Progenitor cell of endocrine pancreas (in vitro differentiated cells): ENCODE data around the gene FYN. TPM values are rescaled to one million over a fixed set of nuclear protein-coding genes. Genes with fewer than 3 reads are reported as not detected.

Source experiments
- DNase-seq: peaks from one replicate; pipeline ENCODE4 v3.0.0; 2021; ENCODE audit warnings: low spot score; ENCODE audit not compliant: unreplicated experiment
- H3K27ac Mint-ChIP-seq: 2 replicates; pipeline ENCODE4 v1.8.0; 2021; ENCODE audit warnings: mild to moderate bottlenecking, moderate library complexity, mixed read lengths
- H3K27me3 Mint-ChIP-seq: 2 replicates; pipeline ENCODE4 v1.8.0; 2021; ENCODE audit warnings: mixed read lengths
- H3K36me3 Mint-ChIP-seq: 2 replicates; pipeline ENCODE4 v1.8.0; 2022; ENCODE audit warnings: mixed read lengths; ENCODE audit not compliant: insufficient read depth
- H3K4me1 Mint-ChIP-seq: 2 replicates; pipeline ENCODE4 v1.8.0; 2021; ENCODE audit warnings: low read depth, mixed read lengths
- H3K4me3 Mint-ChIP-seq: 2 replicates; pipeline ENCODE4 v1.8.0; 2021; ENCODE audit warnings: low read depth, mild to moderate bottlenecking, moderate library complexity, mixed read lengths
- H3K9me3 Mint-ChIP-seq: 2 replicates; pipeline ENCODE4 v1.8.0; 2021; ENCODE audit warnings: low read depth, mixed read lengths
- total RNA-seq: library from RNA; stranded (reverse); gene quantifications from 2 replicates; pipeline ENCODE4 v1.2.1, GENCODE V29; 2021
- TF ChIP-seq, protein P1 (sequence below): fragments of 200-600 bp; sonication (generic); IDR thresholded peaks from one replicate; pipeline ENCODE4 v1.5.0; 2021; ENCODE audit warnings: antibody characterized with exemption, mild to moderate bottlenecking; ENCODE audit not compliant: unreplicated experiment

Gene FYN
- total RNA-seq, 1 donor from 2014 or later: 169 TPM

- no peak overlapping the region for H3K4me3 Mint-ChIP-seq
Measured at GRCh38 chr6:111852725-111853124, 20.5 kb downstream of the FYN start.

GRCh38 chr6:111850295-111850937 lies 22.8 kb downstream of the FYN start:
- H3K36me3 Mint-ChIP-seq: peaks cover 3% of the 10 kb centered on the region
- no peaks in the 10 kb centered on the region for H3K9me3 Mint-ChIP-seq
- no peak for DNase-seq
- peaks cover 43% of the 10 kb centered on the region for H3K4me1 Mint-ChIP-seq
- TF ChIP-seq, protein P1, sequence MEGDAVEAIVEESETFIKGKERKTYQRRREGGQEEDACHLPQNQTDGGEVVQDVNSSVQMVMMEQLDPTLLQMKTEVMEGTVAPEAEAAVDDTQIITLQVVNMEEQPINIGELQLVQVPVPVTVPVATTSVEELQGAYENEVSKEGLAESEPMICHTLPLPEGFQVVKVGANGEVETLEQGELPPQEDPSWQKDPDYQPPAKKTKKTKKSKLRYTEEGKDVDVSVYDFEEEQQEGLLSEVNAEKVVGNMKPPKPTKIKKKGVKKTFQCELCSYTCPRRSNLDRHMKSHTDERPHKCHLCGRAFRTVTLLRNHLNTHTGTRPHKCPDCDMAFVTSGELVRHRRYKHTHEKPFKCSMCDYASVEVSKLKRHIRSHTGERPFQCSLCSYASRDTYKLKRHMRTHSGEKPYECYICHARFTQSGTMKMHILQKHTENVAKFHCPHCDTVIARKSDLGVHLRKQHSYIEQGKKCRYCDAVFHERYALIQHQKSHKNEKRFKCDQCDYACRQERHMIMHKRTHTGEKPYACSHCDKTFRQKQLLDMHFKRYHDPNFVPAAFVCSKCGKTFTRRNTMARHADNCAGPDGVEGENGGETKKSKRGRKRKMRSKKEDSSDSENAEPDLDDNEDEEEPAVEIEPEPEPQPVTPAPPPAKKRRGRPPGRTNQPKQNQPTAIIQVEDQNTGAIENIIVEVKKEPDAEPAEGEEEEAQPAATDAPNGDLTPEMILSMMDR: no peak
- H3K4me3 Mint-ChIP-seq: no peak overlapping the region
- H3K27ac Mint-ChIP-seq: no peak overlapping the region
- H3K27me3 Mint-ChIP-seq: no peaks in the 10 kb centered on the region

More at GRCh38 chr6:111852725-111853124, 20.5 kb downstream of the FYN start:
- Mint-ChIP-seq H3K36me3 (no peaks in the 10 kb centered on the region), H3K27ac (no peak overlapping the region), H3K27me3 (no peaks in the 10 kb centered on the region), H3K9me3 (no peaks in the 10 kb centered on the region), H3K4me1 (peaks cover 32% of the 10 kb centered on the region)
- no peak for DNase-seq
- TF ChIP-seq, protein P1: no peak

GRCh38 chr6:111849298-111849697 lies 24.0 kb downstream of the FYN start:
- H3K27me3 Mint-ChIP-seq: no peaks in the 10 kb centered on the region
- H3K27ac Mint-ChIP-seq: no peak overlapping the region
- H3K36me3 Mint-ChIP-seq: peaks cover 3% of the 10 kb centered on the region
- TF ChIP-seq, protein P1: no peak
- H3K9me3 Mint-ChIP-seq: no peaks in the 10 kb centered on the region
- DNase-seq: no peak
- H3K4me1 Mint-ChIP-seq: peaks cover 51% of the 10 kb centered on the region
- H3K4me3 Mint-ChIP-seq: no peak overlapping the region

DNA sequence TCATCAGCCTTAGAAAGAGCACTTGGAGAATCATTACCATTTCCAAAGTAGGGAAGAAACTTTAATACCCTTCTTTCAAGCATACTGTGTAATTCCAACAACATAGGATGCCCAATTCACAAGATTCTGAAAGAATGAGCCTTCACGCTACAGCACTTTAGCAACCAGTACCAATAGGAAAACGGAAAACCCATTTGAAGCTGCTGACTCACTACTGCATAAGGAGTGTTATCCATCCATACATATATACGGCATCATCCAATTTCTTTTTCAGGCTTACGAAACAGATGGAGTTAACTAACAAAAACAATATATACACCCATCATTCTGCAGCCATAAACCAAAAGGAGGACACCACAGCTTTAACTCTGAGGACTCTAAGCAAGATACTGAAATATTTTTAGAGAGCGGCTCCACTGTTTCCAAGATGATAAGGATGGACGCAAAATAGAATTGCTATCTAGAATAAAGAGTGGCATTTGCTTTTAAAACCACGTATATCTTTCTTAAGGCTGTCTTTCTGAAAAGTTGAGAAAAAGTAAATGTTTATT lies 24.9 kb downstream of the FYN start:
- peaks cover 3% of the 10 kb centered on the region for H3K36me3 Mint-ChIP-seq
- no peak for DNase-seq
- peaks cover 53% of the 10 kb centered on the region for H3K4me1 Mint-ChIP-seq
- TF ChIP-seq, protein P1: no peak
- H3K4me3 Mint-ChIP-seq: no peak overlapping the region
- H3K27ac Mint-ChIP-seq: no peak overlapping the region
- no peaks in the 10 kb centered on the region for H3K9me3 Mint-ChIP-seq
- H3K27me3 Mint-ChIP-seq: no peaks in the 10 kb centered on the region

- H3K9me3 Mint-ChIP-seq: no peaks in the 10 kb centered on the region
- no peak overlapping the region for H3K4me3 Mint-ChIP-seq
- peaks cover 3% of the 10 kb centered on the region for H3K36me3 Mint-ChIP-seq
- TF ChIP-seq, protein P1: no peak
- DNase-seq: no peak
- H3K27me3 Mint-ChIP-seq: no peaks in the 10 kb centered on the region
- H3K4me1 Mint-ChIP-seq: peaks cover 39% of the 10 kb centered on the region
- H3K27ac Mint-ChIP-seq: no peak overlapping the region
Measured at GRCh38 chr6:111846492-111847409, 26.5 kb downstream of the FYN start.
